ENCODE results near the gene ANKRD44.

The ANKRD44 gene

GRCh38 chr2:197235711-197236110, 74.9 kb downstream of the ANKRD44 start:
- Histone ChIP-seq H3K9me3 (ENCODE audit: insufficient read depth, low read length, severe bottlenecking) (no peaks in the 10 kb centered on the region), H3K4me1 (ENCODE audit: insufficient read depth, low read length) (peaks cover 20% of the 10 kb centered on the region), H2AFZ (ENCODE audit: low read depth, low read length) (no peak overlapping the region), H3K9ac (ENCODE audit: low read depth, low read length) (no peak overlapping the region), H4K20me1 (ENCODE audit: insufficient read depth, low read length) (no peaks in the 10 kb centered on the region), H3K4me2 (ENCODE audit: insufficient read depth, low read length) (no peak overlapping the region), H3K79me2 (ENCODE audit: insufficient read depth, low read length) (peaks cover 21% of the 10 kb centered on the region), H3K4me3 (ENCODE audit: low read depth in 1 of 2, low read length in 2 of 2) (no peak overlapping the region), H3K27ac (ENCODE audit: low read length) (no peak overlapping the region), H3K36me3 (ENCODE audit: insufficient read depth, low read length) (no peaks in the 10 kb centered on the region), H3K27me3 (ENCODE audit: insufficient read depth, low read length, poor library complexity) (no peaks in the 10 kb centered on the region)
- no peak for TF ChIP-seq EZH2 (IDR thresholded peaks at IDR 0.05; ENCODE audit: borderline replicate concordance, low read depth, low read length, severe bottlenecking)
- TF ChIP-seq CTCF (IDR thresholded peaks at IDR 0.05; ENCODE audit: borderline replicate concordance, extremely low read depth, low read length, poor library complexity, severe bottlenecking): no peak
- DNase-seq (no peak), ATAC-seq (ENCODE audit: insufficient read depth, low read depth) (no peak)

GRCh38 chr2:197234671-197235191, 75.8 kb downstream of the ANKRD44 start:
- H2AFZ ChIP-seq (ENCODE audit: low read depth, low read length): no peak overlapping the region
- no peak overlapping the region for H3K4me2 ChIP-seq (ENCODE audit: insufficient read depth, low read length)
- TF ChIP-seq EZH2 (IDR thresholded peaks at IDR 0.05; ENCODE audit: borderline replicate concordance, low read depth, low read length, severe bottlenecking) (no peak), CTCF (IDR thresholded peaks at IDR 0.05; ENCODE audit: borderline replicate concordance, extremely low read depth, low read length, poor library complexity, severe bottlenecking) (no peak)
- peaks cover 11% of the 10 kb centered on the region for H3K4me1 ChIP-seq (ENCODE audit: insufficient read depth, low read length)
- ATAC-seq (ENCODE audit: insufficient read depth, low read depth): no peak
- no peak for DNase-seq
- no peak overlapping the region for H3K27ac ChIP-seq (ENCODE audit: low read length)
- H3K4me3 ChIP-seq (ENCODE audit: low read depth in 1 of 2, low read length in 2 of 2): no peak overlapping the region
- H4K20me1 ChIP-seq (ENCODE audit: insufficient read depth, low read length): no peaks in the 10 kb centered on the region
- H3K36me3 ChIP-seq (ENCODE audit: insufficient read depth, low read length): no peaks in the 10 kb centered on the region
- H3K79me2 ChIP-seq (ENCODE audit: insufficient read depth, low read length): peaks cover 21% of the 10 kb centered on the region
- H3K9ac ChIP-seq (ENCODE audit: low read depth, low read length): no peak overlapping the region
- no peaks in the 10 kb centered on the region for H3K27me3 ChIP-seq (ENCODE audit: insufficient read depth, low read length, poor library complexity)
- no peaks in the 10 kb centered on the region for H3K9me3 ChIP-seq (ENCODE audit: insufficient read depth, low read length, severe bottlenecking)

- Histone ChIP-seq H3K4me2 (ENCODE audit: insufficient read depth, low read length) (no peak overlapping the region), H3K4me1 (ENCODE audit: insufficient read depth, low read length) (no peaks in the 10 kb centered on the region), H3K9me3 (ENCODE audit: insufficient read depth, low read length, severe bottlenecking) (no peaks in the 10 kb centered on the region), H3K79me2 (ENCODE audit: insufficient read depth, low read length) (peaks cover 12% of the 10 kb centered on the region), H2AFZ (ENCODE audit: low read depth, low read length) (no peak overlapping the region), H3K27ac (ENCODE audit: low read length) (no peak overlapping the region), H3K9ac (ENCODE audit: low read depth, low read length) (no peak overlapping the region), H4K20me1 (ENCODE audit: insufficient read depth, low read length) (no peaks in the 10 kb centered on the region), H3K4me3 (ENCODE audit: low read depth in 1 of 2, low read length in 2 of 2) (no peak overlapping the region), H3K36me3 (ENCODE audit: insufficient read depth, low read length) (no peaks in the 10 kb centered on the region), H3K27me3 (ENCODE audit: insufficient read depth, low read length, poor library complexity) (no peaks in the 10 kb centered on the region)
- DNase-seq (no peak), ATAC-seq (ENCODE audit: insufficient read depth, low read depth) (no peak)
- no peak for TF ChIP-seq CTCF (IDR thresholded peaks at IDR 0.05; ENCODE audit: borderline replicate concordance, extremely low read depth, low read length, poor library complexity, severe bottlenecking)
- TF ChIP-seq EZH2 (IDR thresholded peaks at IDR 0.05; ENCODE audit: borderline replicate concordance, low read depth, low read length, severe bottlenecking): no peak
Measured at GRCh38 chr2:197233473-197233872, 77.1 kb downstream of the ANKRD44 start.

- Histone ChIP-seq H3K36me3 (ENCODE audit: insufficient read depth, low read length) (no peaks in the 10 kb centered on the region), H3K79me2 (ENCODE audit: insufficient read depth, low read length) (peaks cover 7% of the 10 kb centered on the region; the same call in 1 of the 2 replicates), H4K20me1 (ENCODE audit: insufficient read depth, low read length) (no peaks in the 10 kb centered on the region), H3K4me2 (ENCODE audit: insufficient read depth, low read length) (no peak overlapping the region), H3K27me3 (ENCODE audit: insufficient read depth, low read length, poor library complexity) (no peaks in the 10 kb centered on the region), H2AFZ (ENCODE audit: low read depth, low read length) (no peak overlapping the region), H3K27ac (ENCODE audit: low read length) (no peak overlapping the region), H3K4me3 (ENCODE audit: low read depth in 1 of 2, low read length in 2 of 2) (no peak overlapping the region), H3K9ac (ENCODE audit: low read depth, low read length) (no peak overlapping the region), H3K9me3 (ENCODE audit: insufficient read depth, low read length, severe bottlenecking) (no peaks in the 10 kb centered on the region), H3K4me1 (ENCODE audit: insufficient read depth, low read length) (no peaks in the 10 kb centered on the region)
- no peak for TF ChIP-seq EZH2 (IDR thresholded peaks at IDR 0.05; ENCODE audit: borderline replicate concordance, low read depth, low read length, severe bottlenecking)
- TF ChIP-seq CTCF (IDR thresholded peaks at IDR 0.05; ENCODE audit: borderline replicate concordance, extremely low read depth, low read length, poor library complexity, severe bottlenecking): no peak
- ATAC-seq (ENCODE audit: insufficient read depth, low read depth) (no peak), DNase-seq (no peak)
Measured at GRCh38 chr2:197232010-197232409, 78.6 kb downstream of the ANKRD44 start.
